Esophagus squamous epithelium (tissue), 4 donors: ENCODE data around the gene MEGF6.

Experiments used
- POLR2A ChIP-seq, 4 donors: fragments of 450-650 bp; IDR thresholded peaks; one replicate each; pipeline ENCODE4 v1.6.1; 2017; ENCODE audit warnings: antibody characterized with exemption in 4 of 4, mild to moderate bottlenecking in 4 of 4, moderate library complexity in 3 of 4
- TF ChIP-seq, protein P1 (sequence below), 6 experiments: fragments of 450-650 bp in 4 of 6; fragments of 200-600 bp in 2 of 6; sonication (generic) in 2 of 6; IDR thresholded peaks; one replicate each; pipeline ENCODE4 v1.5.1; 2016 to 2019; ENCODE audit warnings: antibody characterized with exemption in 6 of 6, mild to moderate bottlenecking in 4 of 6, moderate library complexity in 4 of 6

DNA sequence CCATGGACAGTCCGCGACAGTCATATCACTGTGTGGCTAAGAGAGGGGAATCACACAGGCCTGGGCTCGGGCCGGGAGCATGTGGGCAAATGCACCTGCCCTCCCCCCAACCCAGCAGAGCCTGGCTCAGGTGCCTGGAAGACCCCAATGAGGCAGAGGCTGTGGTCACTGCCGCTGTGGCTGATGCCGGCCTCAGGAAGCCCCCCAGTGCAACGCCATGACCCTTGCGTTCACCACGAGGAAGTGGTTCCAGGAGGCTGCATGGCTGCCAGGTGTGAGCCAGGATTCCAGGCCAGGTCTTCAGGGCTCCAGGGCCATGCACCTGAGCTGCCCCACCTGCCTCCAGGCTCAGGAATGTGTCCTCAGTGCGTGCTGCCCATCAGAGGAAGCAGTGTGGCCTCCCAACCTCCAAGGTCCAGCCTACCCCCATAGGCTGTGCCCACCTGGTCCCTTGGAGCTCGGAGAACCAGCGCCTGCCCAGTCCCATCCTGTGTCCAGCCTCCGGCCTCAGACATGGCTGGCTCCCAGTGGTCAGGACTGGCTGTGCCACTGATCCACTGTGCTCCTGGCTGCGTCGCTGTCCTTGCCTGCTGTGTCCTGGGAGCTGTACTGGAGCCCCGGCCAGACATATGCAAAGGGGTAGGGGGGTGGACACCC lies 148.8 kb downstream of the MEGF6 start:
- TF ChIP-seq, protein P1, sequence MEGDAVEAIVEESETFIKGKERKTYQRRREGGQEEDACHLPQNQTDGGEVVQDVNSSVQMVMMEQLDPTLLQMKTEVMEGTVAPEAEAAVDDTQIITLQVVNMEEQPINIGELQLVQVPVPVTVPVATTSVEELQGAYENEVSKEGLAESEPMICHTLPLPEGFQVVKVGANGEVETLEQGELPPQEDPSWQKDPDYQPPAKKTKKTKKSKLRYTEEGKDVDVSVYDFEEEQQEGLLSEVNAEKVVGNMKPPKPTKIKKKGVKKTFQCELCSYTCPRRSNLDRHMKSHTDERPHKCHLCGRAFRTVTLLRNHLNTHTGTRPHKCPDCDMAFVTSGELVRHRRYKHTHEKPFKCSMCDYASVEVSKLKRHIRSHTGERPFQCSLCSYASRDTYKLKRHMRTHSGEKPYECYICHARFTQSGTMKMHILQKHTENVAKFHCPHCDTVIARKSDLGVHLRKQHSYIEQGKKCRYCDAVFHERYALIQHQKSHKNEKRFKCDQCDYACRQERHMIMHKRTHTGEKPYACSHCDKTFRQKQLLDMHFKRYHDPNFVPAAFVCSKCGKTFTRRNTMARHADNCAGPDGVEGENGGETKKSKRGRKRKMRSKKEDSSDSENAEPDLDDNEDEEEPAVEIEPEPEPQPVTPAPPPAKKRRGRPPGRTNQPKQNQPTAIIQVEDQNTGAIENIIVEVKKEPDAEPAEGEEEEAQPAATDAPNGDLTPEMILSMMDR (IDR thresholded peaks at IDR 0.05) = no peak
- no peak for TF ChIP-seq POLR2A (IDR thresholded peaks at IDR 0.05)
